GM12801 (cell line): ENCODE measurements around the gene OR2C1.

ENCODE experiments used
- TF ChIP-seq, protein P1 (sequence below): IDR thresholded peaks from one replicate; pipeline ENCODE4 v1.5.1; 2011; ENCODE audit warnings: control low read depth; ENCODE audit not compliant: insufficient read length; ENCODE audit errors: extremely low read depth

The OR2C1 gene

GRCh38 chr16:3362931-3363330 lies 7.2 kb downstream of the OR2C1 start:
- TF ChIP-seq, protein P1, sequence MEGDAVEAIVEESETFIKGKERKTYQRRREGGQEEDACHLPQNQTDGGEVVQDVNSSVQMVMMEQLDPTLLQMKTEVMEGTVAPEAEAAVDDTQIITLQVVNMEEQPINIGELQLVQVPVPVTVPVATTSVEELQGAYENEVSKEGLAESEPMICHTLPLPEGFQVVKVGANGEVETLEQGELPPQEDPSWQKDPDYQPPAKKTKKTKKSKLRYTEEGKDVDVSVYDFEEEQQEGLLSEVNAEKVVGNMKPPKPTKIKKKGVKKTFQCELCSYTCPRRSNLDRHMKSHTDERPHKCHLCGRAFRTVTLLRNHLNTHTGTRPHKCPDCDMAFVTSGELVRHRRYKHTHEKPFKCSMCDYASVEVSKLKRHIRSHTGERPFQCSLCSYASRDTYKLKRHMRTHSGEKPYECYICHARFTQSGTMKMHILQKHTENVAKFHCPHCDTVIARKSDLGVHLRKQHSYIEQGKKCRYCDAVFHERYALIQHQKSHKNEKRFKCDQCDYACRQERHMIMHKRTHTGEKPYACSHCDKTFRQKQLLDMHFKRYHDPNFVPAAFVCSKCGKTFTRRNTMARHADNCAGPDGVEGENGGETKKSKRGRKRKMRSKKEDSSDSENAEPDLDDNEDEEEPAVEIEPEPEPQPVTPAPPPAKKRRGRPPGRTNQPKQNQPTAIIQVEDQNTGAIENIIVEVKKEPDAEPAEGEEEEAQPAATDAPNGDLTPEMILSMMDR: no peak

DNA sequence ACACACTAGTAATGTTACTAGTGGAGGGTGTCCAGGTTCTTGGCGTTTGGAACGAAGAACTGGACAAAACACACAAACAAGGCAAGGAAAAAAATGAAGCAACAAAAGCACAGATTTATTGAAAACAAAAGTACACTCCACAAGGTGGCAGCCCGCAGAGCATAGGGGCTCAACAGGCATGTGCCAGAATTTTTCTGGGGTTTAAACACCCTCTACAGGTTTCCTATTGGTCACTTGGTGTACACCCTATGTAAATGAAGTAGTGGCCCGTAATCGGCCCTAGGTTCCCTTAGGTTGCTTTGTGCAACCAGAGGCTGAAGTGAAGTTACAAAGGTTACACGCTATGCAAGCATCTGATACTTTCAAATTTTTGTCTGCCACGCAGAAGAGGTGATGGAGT lies 8.1 kb downstream of the OR2C1 start:
- TF ChIP-seq, protein P1: no peak

- TF ChIP-seq, protein P1: no peak
Measured at GRCh38 chr16:3364774-3365427, 9.2 kb downstream of the OR2C1 start.

- TF ChIP-seq, protein P1: no peak
Measured at GRCh38 chr16:3369073-3369472, 13.4 kb downstream of the OR2C1 start.

- TF ChIP-seq, protein P1: no peak
Measured at GRCh38 chr16:3375680-3376079, 20.0 kb downstream of the OR2C1 start.

GRCh38 chr16:3377917-3378316 lies 22.2 kb downstream of the OR2C1 start:
- TF ChIP-seq, protein P1: no peak

- TF ChIP-seq, protein P1: no peak
Measured at GRCh38 chr16:3383045-3383448, 27.4 kb downstream of the OR2C1 start.
